ENCODE results near the gene MTA1. TPM values are rescaled to one million over a fixed set of nuclear protein-coding genes. Genes with fewer than 3 reads are reported as not detected.

The MTA1 gene
- total and polyA plus RNA-seq, 7 donors = 22.6 to 48.6 (median 41.1) TPM

DNA sequence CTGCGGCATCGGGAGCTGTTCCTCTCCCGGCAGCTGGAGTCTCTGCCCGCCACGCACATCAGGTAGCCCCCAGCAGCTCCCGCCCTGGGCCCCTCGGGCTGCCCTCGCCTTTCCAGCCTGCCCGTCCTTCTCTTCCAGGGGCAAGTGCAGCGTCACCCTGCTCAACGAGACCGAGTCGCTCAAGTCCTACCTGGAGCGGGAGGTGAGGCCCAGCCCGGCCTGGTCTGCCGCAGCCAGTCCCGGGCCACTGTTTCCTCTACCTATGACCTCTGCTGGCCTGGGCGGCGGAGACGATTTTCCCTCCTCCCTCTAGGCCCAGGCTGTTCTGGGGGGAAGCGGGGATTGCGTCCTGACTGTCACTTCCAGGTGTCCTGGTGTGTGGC, 30.5 kb downstream of the MTA1 start:
- TF ChIP-seq, protein P1, sequence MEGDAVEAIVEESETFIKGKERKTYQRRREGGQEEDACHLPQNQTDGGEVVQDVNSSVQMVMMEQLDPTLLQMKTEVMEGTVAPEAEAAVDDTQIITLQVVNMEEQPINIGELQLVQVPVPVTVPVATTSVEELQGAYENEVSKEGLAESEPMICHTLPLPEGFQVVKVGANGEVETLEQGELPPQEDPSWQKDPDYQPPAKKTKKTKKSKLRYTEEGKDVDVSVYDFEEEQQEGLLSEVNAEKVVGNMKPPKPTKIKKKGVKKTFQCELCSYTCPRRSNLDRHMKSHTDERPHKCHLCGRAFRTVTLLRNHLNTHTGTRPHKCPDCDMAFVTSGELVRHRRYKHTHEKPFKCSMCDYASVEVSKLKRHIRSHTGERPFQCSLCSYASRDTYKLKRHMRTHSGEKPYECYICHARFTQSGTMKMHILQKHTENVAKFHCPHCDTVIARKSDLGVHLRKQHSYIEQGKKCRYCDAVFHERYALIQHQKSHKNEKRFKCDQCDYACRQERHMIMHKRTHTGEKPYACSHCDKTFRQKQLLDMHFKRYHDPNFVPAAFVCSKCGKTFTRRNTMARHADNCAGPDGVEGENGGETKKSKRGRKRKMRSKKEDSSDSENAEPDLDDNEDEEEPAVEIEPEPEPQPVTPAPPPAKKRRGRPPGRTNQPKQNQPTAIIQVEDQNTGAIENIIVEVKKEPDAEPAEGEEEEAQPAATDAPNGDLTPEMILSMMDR (IDR thresholded peaks at IDR 0.05) = no peak
- WGBS, 3 donors = 86 to 95% (median 92%) methylated on average over 17 to 22 of the region's 22 CpGs
- DNase-seq (no peak), ATAC-seq (no peak)
- Histone ChIP-seq H3K36me3 (ENCODE audit: insufficient read depth in 1 of 2, low read depth in 1 of 2) (peaks cover 3 to 51% of the 10 kb centered on the region in 2 donors), H3K9me3 (no peaks in the 10 kb centered on the region), H3K4me3 (no peak overlapping the region), H3K27ac (no peak overlapping the region), H3K27me3 (ENCODE audit: insufficient read depth in 3 of 3, low read length in 2 of 3) (no peaks in the 10 kb centered on the region), H3K4me1 (peaks cover 6% of the 10 kb centered on the region)
- intact Hi-C loops (cut with DNase I) = no loop called here

DNA sequence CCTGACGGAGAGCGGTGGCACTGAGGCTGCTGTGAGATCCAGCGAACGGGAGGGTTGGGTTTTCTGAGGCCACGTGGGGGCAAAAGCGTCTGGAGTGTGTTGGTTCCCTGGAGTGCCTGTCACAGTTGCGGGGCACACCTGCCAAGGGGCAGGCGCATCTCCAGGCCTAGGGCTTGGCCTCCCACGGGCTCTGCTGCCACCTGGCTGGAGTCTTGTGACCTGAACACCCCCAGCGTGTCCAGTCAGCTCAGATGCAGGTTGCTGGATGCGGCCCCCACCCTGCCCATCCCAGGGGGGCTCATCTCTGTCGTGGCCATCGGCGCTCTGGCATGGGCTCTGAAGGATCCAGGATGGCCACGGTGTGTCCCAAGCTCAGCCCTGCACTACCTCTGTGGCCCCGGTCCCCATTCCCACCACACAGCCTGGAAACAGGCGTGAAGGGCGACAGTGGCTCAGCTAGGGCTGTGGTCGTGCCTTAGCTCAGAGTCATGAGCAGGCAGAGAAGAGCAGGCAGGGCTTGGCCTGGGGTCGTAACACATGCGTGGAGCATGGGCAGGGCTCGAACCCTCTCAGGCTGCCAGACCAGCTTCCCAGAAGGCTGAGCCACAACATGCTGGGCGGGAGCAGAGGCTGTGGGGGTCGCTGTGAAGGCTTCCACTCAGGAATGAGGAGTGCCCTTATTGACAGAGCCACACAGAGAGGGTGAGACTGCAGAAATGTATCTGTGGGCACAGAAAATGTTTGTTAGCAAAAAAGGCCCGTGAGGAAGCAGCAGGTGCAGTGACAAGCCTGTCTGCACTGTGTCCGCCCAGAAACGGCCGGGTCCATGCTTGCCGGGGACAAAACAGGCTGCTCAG, 31.5 kb downstream of the MTA1 start:
- DNase-seq = no peak
- H3K4me1 ChIP-seq = peaks cover 6% of the 10 kb centered on the region
- peaks cover 5 to 60% of the 10 kb centered on the region in 2 donors for H3K36me3 ChIP-seq (ENCODE audit: insufficient read depth in 1 of 2, low read depth in 1 of 2)
- ATAC-seq = no peak
- H3K9me3 ChIP-seq = no peaks in the 10 kb centered on the region
- TF ChIP-seq, protein P1 (IDR thresholded peaks at IDR 0.05) = no peak
- H3K27me3 ChIP-seq (ENCODE audit: insufficient read depth in 3 of 3, low read length in 2 of 3) = no peaks in the 10 kb centered on the region
- 83 to 89% (median 87%) methylated on average over 27 to 29 of the region's 29 CpGs for WGBS, 3 donors
- H3K27ac ChIP-seq = no peak overlapping the region
- intact Hi-C loops (cut with DNase I) = no loop called here
- no peak overlapping the region for H3K4me3 ChIP-seq

DNA sequence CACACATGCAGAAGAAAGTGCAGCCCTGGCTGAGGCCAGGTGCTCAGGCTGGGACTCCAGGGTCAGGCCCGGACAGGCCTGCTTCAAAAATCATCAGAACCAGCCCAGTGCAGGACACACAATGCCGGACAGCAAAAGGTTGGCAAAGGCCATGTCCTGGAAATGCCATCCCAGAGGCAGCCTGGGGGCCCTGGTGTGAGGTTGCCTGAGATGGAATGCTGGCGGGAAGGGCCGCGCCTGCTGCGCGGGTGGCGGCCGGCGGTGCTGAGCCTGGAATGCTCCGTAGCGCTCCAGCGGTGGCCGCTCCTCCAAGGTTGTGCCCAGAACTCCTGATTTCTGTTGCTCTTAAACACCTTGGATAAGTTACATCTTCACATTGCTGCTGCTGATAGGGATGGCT, 33.3 kb downstream of the MTA1 start:
- Histone ChIP-seq H3K4me3 (no peak overlapping the region), H3K9me3 (no peaks in the 10 kb centered on the region), H3K4me1 (peaks cover 6% of the 10 kb centered on the region), H3K27me3 (ENCODE audit: insufficient read depth in 3 of 3, low read length in 2 of 3) (no peaks in the 10 kb centered on the region), H3K36me3 (ENCODE audit: insufficient read depth in 1 of 2, low read depth in 1 of 2) (peaks cover 6 to 76% of the 10 kb centered on the region in 2 donors), H3K27ac (no peak overlapping the region)
- intact Hi-C loops (cut with DNase I) = no loop called here
- DNase-seq (no peak), ATAC-seq (no peak)
- WGBS, 3 donors = 88 to 90% (median 89%) methylated on average over 9 to 14 of the region's 14 CpGs
- TF ChIP-seq, protein P1 (IDR thresholded peaks at IDR 0.05) = no peak

DNA sequence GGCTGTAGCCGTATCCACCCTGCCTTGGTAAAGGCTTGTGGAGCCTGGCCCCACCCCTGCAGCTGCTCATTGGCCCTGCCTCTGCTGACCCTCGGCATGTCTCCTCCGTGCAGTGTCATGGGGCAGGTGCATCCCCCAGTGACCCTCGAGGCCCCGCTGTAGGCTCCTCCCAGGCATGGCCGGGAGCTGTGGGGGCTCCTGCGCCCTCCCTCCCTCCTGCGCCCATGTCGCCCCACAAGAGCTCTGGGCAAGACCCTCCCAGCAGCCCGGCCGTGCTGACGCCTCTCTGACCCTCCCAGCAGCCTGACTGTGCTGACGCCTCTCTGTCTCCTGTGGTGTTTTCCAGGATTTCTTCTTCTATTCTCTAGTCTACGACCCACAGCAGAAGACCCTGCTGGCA, 34.2 kb downstream of the MTA1 start:
- Histone ChIP-seq H3K27me3 (ENCODE audit: insufficient read depth in 3 of 3, low read length in 2 of 3) (no peaks in the 10 kb centered on the region), H3K4me1 (peaks cover 4% of the 10 kb centered on the region), H3K4me3 (no peak overlapping the region), H3K27ac (no peak overlapping the region), H3K9me3 (no peaks in the 10 kb centered on the region), H3K36me3 (ENCODE audit: insufficient read depth in 1 of 2, low read depth in 1 of 2) (peaks cover 6 to 80% of the 10 kb centered on the region in 2 donors)
- 80 to 82% (median 80%) methylated on average over 13 to 14 of the region's 14 CpGs for WGBS, 3 donors
- TF ChIP-seq, protein P1 (IDR thresholded peaks at IDR 0.05) = no peak
- no peak for DNase-seq
- no peak for ATAC-seq
- intact Hi-C loops (cut with DNase I) = no loop called here

Data from psoas muscle (tissue), 8 donors.